Stimulated activated CD8-positive, alpha-beta memory T cell treated with anti-CD3 and anti-CD28 coated beads, Interleukin-4, amount 100 ng/mL, for 4 hours (primary cell): ENCODE results near the gene IRF1.
A peak's percentile ranks its signal among the peaks of the same experiment; 100 is the strongest.
"Not testable (repeated sequence)": the region's sequence is repeated elsewhere in the genome, so short reads cannot be mapped to it uniquely, and the experiment has no call there.

Experiments used
- DNase-seq, 2 donors: peaks; one replicate each; pipeline ENCODE4 v3.0.0-alpha.2; 2020; ENCODE audit warnings: low read depth in 2 of 2, low spot score in 1 of 2

The IRF1 gene

GRCh38 chr5:132490484-132491367 is at the start of gene IRF1:
Gene IRF1, minus strand, starts transcription at chr5:132490773. Its CDS starts 1,295 bp downstream, at chr5:132489478.
- DNase-seq, result peak; percentile 96 to 98

- DNase-seq, result no peak
Measured at GRCh38 chr5:132540149-132540548, 49.6 kb upstream of the IRF1 start.

GRCh38 chr5:132539716-132540115 is 49.1 kb upstream of the IRF1 start:
- no peak for DNase-seq

GRCh38 chr5:132530946-132531345 is 40.4 kb upstream of the IRF1 start:
- DNase-seq, result no peak

- no peak for DNase-seq
Measured at GRCh38 chr5:132528866-132529634, 38.5 kb upstream of the IRF1 start.

GRCh38 chr5:132528021-132528420 is 37.4 kb upstream of the IRF1 start:
- DNase-seq, result no peak

- DNase-seq, result no peak
Measured at GRCh38 chr5:132526974-132527564, 36.5 kb upstream of the IRF1 start.

GRCh38 chr5:132526290-132526973 is 35.9 kb upstream of the IRF1 start:
- DNase-seq, result peak in 1 of 2 donors; percentile 10

GRCh38 chr5:132525299-132525724 is 34.7 kb upstream of the IRF1 start:
- DNase-seq, result no peak

- not testable (repeated sequence) for DNase-seq
Measured at GRCh38 chr5:132524877-132525276, 34.3 kb upstream of the IRF1 start.

- not testable (repeated sequence) for DNase-seq
Measured at GRCh38 chr5:132522067-132522466, 31.5 kb upstream of the IRF1 start.

GRCh38 chr5:132513618-132514336 is 23.2 kb upstream of the IRF1 start:
- not testable (repeated sequence) for DNase-seq

GRCh38 chr5:132510076-132510475 is 19.5 kb upstream of the IRF1 start:
- DNase-seq, result no peak

GRCh38 chr5:132506094-132506692 is 15.6 kb upstream of the IRF1 start:
- DNase-seq, result no peak

GRCh38 chr5:132505641-132506040 is 15.1 kb upstream of the IRF1 start:
- no peak for DNase-seq

GRCh38 chr5:132504746-132505145 is 14.2 kb upstream of the IRF1 start:
- no peak for DNase-seq

- DNase-seq, result no peak
Measured at GRCh38 chr5:132503244-132503643, 12.7 kb upstream of the IRF1 start.

- DNase-seq, result no peak
Measured at GRCh38 chr5:132501961-132502931, 11.7 kb upstream of the IRF1 start.

GRCh38 chr5:132501629-132501956 is 11.0 kb upstream of the IRF1 start:
- no peak for DNase-seq
